ENCODE data around the gene GLB1L.

Gene GLB1L

GRCh38 chr2:219210886-219211362 lies 34.3 kb downstream of the GLB1L start:
- DNase-seq (ENCODE audit: low read depth), result no peak
- no peak overlapping the region for H3K4me3 ChIP-seq (replicated peaks; ENCODE audit: low read depth, low read length)
- TF ChIP-seq, protein P1, sequence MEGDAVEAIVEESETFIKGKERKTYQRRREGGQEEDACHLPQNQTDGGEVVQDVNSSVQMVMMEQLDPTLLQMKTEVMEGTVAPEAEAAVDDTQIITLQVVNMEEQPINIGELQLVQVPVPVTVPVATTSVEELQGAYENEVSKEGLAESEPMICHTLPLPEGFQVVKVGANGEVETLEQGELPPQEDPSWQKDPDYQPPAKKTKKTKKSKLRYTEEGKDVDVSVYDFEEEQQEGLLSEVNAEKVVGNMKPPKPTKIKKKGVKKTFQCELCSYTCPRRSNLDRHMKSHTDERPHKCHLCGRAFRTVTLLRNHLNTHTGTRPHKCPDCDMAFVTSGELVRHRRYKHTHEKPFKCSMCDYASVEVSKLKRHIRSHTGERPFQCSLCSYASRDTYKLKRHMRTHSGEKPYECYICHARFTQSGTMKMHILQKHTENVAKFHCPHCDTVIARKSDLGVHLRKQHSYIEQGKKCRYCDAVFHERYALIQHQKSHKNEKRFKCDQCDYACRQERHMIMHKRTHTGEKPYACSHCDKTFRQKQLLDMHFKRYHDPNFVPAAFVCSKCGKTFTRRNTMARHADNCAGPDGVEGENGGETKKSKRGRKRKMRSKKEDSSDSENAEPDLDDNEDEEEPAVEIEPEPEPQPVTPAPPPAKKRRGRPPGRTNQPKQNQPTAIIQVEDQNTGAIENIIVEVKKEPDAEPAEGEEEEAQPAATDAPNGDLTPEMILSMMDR (IDR thresholded peaks at IDR 0.05; ENCODE audit: low read length, missing control alignments), result no peak

DNA sequence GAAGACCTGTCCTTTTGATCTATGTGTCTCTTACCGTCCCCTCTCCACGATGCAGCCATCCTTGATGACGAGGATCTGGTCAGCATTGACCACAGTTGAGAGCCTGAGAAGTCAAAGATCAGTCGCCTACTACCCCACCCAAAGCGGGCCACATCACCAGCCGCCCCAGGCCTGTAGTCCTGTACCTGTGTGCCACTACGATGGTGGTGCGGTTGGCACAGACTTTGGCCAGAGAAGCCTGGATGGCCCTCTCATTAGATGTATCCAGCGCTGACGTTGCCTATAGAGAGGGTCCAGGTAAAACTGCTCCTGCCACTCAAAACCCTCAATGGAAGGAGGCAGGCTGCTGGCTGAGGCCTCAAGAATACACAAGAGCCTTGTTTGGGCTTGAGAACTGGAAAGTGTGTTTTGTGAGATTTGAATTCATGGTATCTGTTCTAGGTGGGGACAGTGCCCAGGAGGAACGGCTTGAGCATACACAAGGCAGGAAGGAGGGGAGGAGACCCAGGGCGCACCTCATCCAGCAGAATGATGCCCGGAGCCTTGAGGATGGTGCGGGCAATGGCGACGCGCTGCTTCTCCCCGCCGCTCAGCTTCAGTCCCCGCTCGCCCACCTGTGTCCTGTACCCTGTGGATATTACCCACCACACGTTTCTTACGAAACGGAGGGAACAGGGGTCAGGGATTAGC lies 34.9 kb downstream of the GLB1L start:
- TF ChIP-seq, protein P1 (IDR thresholded peaks at IDR 0.05; ENCODE audit: low read length, missing control alignments), result no peak
- H3K4me3 ChIP-seq (replicated peaks; ENCODE audit: low read depth, low read length), result no peak overlapping the region
- no peak for DNase-seq (ENCODE audit: low read depth)

GRCh38 chr2:219209236-219210195 lies 35.7 kb downstream of the GLB1L start:
- DNase-seq (ENCODE audit: low read depth), result no peak
- no peak overlapping the region for H3K4me3 ChIP-seq (replicated peaks; ENCODE audit: low read depth, low read length)
- TF ChIP-seq, protein P1 (IDR thresholded peaks at IDR 0.05; ENCODE audit: low read length, missing control alignments), result no peak

- TF ChIP-seq, protein P1 (IDR thresholded peaks at IDR 0.05; ENCODE audit: low read length, missing control alignments), result no peak
- H3K4me3 ChIP-seq (replicated peaks; ENCODE audit: low read depth, low read length), result peak overlapping the region; percentile 73
- DNase-seq (ENCODE audit: low read depth), result peak; percentile 60
Measured at GRCh38 chr2:219207884-219208740, 37.1 kb downstream of the GLB1L start.

GRCh38 chr2:219207134-219207883 lies 37.9 kb downstream of the GLB1L start:
- TF ChIP-seq, protein P1 (IDR thresholded peaks at IDR 0.05; ENCODE audit: low read length, missing control alignments), result no peak
- H3K4me3 ChIP-seq (replicated peaks; ENCODE audit: low read depth, low read length), result peak overlapping the region; percentile 73
- DNase-seq (ENCODE audit: low read depth), result no peak
